Measurements from ENCODE around the gene RNF157.

DNA sequence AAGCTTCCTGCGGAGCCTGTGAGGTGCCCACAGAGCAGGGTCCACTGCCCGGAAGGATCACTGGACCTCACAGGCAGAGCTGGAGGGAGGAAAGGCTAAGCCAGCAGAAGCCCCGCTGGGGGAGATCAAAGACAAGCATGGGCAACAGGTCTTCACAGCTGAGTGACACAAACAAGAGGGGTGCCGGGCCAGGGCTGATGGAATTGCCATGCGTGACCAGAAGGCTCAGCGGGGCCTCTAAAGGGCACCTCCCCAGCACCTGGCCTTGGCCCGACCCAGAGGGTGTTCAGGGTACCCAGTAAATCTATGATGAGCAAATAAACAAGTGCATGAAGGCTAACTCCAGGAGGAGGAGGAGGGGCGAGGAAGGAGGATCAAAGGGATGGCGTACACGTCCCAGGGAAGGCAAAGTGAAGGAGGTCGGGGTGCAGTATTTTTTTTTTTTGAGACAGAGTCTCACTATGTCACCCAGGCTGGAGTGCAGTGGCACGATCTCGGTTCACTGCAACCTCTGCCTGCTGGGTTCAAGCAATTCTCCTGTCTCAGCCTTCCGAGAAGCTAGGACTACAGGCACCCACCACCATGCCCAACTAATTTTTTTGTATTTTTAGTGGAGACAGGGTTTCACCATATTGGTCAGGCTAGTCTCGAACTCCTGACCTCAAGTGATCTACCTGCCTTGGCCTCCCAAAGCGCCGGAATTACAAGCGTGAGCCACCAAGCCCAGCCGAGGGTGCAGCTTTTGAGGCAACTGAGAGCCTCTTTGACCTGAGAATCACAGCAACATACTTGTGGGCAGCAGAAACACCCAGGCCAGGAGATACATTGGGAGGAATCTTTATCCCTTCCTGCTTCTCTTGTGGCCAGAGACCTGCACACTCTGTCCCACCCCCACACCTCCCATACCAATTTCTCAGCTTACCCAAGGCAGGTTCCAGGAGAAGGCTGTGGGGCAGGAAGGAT, 120.6 kb downstream of the RNF157 start:
- TF ChIP-seq POLR2A (IDR thresholded peaks at IDR 0.05) (no peak), CTCF (IDR thresholded peaks at IDR 0.05) (no peak), EP300 (IDR thresholded peaks at IDR 0.05) (no peak)
